Pulmonary artery endothelial cell (primary cell): ENCODE data around the gene CMTR1. TPM values are rescaled to one million over a fixed set of nuclear protein-coding genes. Genes with fewer than 3 reads are reported as not detected.

Experiments used
- DNase-seq: peaks from one replicate; pipeline ENCODE4 v3.0.0-alpha.2; 2011; ENCODE audit warnings: low read depth, low spot score
- total RNA-seq: library from RNA; depleted of rRNA; stranded (reverse); fragments of >200 nt; gene quantifications from 2 replicates; pipeline ENCODE4 v1.2.3, GENCODE V29; 2014

CMTR1 gene
- total RNA-seq, 1 donor from 2014 or later = 32.6 TPM

DNA sequence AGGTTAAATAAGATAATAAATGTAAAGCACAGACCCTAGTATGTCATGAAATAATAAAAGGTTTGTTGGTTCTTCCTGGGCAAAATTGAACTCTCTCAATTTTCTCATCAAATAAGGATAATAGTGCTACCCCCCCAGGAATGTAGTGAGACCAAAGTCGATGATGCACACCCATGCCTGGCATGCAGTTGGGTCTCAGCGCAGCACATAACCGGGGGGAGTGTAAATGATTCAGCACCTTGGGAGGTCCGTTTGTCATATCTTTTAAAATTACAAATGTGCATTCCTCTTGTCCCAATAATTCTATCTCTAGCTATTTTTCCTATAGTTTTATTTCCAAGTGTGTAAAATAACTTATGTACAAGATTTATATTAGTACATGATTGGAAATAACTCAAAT, 98.0 kb downstream of the CMTR1 start:
- DNase-seq = no peak

Other genes starting within 250 kb of the CMTR1 start
- 6.9 and 12.4 TPM in 2 replicates for gene TBC1D22B, start 175.4 kb upstream of the CMTR1 start, total RNA-seq
- gene TMEM217, start 175.1 kb upstream of the CMTR1 start, total RNA-seq = 8.8 and 15.5 TPM in 2 replicates
- 28.0 and 43.7 TPM in 2 replicates for gene RNF8, start 79.2 kb upstream of the CMTR1 start, total RNA-seq
- gene CCDC167, start 66.7 kb downstream of the CMTR1 start, total RNA-seq = 23.0 and 24.1 TPM in 2 replicates